IPS-18a (cell line): Measurements from ENCODE around the gene NRXN3.
"Not testable (repeated sequence)": the region's sequence is repeated elsewhere in the genome, so short reads cannot be mapped to it uniquely, and the experiment has no call there.

ENCODE experiments used
- H3K27ac ChIP-seq: one replicate; pipeline ENCODE4 v1.5.1; 2013; ENCODE audit warnings: low read length
- H3K27me3 ChIP-seq: one replicate; pipeline ENCODE4 v1.6.1; 2013; ENCODE audit warnings: mild to moderate bottlenecking, low read length; ENCODE audit not compliant: control insufficient read depth, insufficient read depth
- H3K36me3 ChIP-seq: one replicate; pipeline ENCODE4 v1.6.1; 2013; ENCODE audit warnings: low read depth, low read length; ENCODE audit not compliant: control insufficient read depth
- H3K4me1 ChIP-seq: one replicate; pipeline ENCODE4 v1.6.1; 2013; ENCODE audit warnings: low read depth, low read length; ENCODE audit not compliant: control insufficient read depth
- H3K4me3 ChIP-seq: one replicate; pipeline ENCODE4 v1.5.1; 2013; ENCODE audit warnings: low read length
- H3K9ac ChIP-seq: one replicate; pipeline ENCODE4 v1.6.1; 2013; ENCODE audit warnings: mild to moderate bottlenecking, low read length, moderate library complexity
- H3K9me3 ChIP-seq: one replicate; pipeline ENCODE4 v1.6.1; 2013; ENCODE audit warnings: low read depth, low read length; ENCODE audit not compliant: control insufficient read depth

Gene NRXN3

GRCh38 chr14:78512021-78512420 is 341.8 kb downstream of the NRXN3 start:
- H3K9ac ChIP-seq: no peak overlapping the region
- no peak overlapping the region for H3K4me3 ChIP-seq
- no peaks in the 10 kb centered on the region for H3K4me1 ChIP-seq
- no peaks in the 10 kb centered on the region for H3K9me3 ChIP-seq
- H3K27ac ChIP-seq: no peak overlapping the region
- H3K36me3 ChIP-seq: no peaks in the 10 kb centered on the region
- no peaks in the 10 kb centered on the region for H3K27me3 ChIP-seq

GRCh38 chr14:78519863-78520262 is 349.7 kb downstream of the NRXN3 start:
- Histone ChIP-seq H3K9me3 (no peaks in the 10 kb centered on the region), H3K9ac (no peak overlapping the region), H3K36me3 (no peaks in the 10 kb centered on the region), H3K4me1 (peaks cover 10% of the 10 kb centered on the region), H3K27me3 (no peaks in the 10 kb centered on the region), H3K4me3 (no peak overlapping the region), H3K27ac (no peak overlapping the region)

GRCh38 chr14:78524196-78524595 is 354.0 kb downstream of the NRXN3 start:
- H3K9me3 ChIP-seq: no peaks in the 10 kb centered on the region
- no peak overlapping the region for H3K4me3 ChIP-seq
- H3K27ac ChIP-seq: no peak overlapping the region
- no peaks in the 10 kb centered on the region for H3K4me1 ChIP-seq
- no peak overlapping the region for H3K9ac ChIP-seq
- no peaks in the 10 kb centered on the region for H3K36me3 ChIP-seq
- no peaks in the 10 kb centered on the region for H3K27me3 ChIP-seq

- no peaks in the 10 kb centered on the region for H3K36me3 ChIP-seq
- no peak overlapping the region for H3K9ac ChIP-seq
- no peak overlapping the region for H3K4me3 ChIP-seq
- no peak overlapping the region for H3K27ac ChIP-seq
- H3K27me3 ChIP-seq: no peaks in the 10 kb centered on the region
- no peaks in the 10 kb centered on the region for H3K9me3 ChIP-seq
- H3K4me1 ChIP-seq: no peaks in the 10 kb centered on the region
Measured at GRCh38 chr14:78524766-78525165, 354.6 kb downstream of the NRXN3 start.

- Histone ChIP-seq H3K4me1 (no peaks in the 10 kb centered on the region), H3K36me3 (no peaks in the 10 kb centered on the region), H3K27ac (no peak overlapping the region), H3K27me3 (no peaks in the 10 kb centered on the region), H3K4me3 (no peak overlapping the region), H3K9me3 (no peaks in the 10 kb centered on the region), H3K9ac (no peak overlapping the region)
Measured at GRCh38 chr14:78530078-78530477, 359.9 kb downstream of the NRXN3 start.

GRCh38 chr14:78534141-78534540 is 364.0 kb downstream of the NRXN3 start:
- Histone ChIP-seq H3K4me3 (no peak overlapping the region), H3K9me3 (no peaks in the 10 kb centered on the region), H3K4me1 (no peaks in the 10 kb centered on the region), H3K36me3 (no peaks in the 10 kb centered on the region), H3K9ac (no peak overlapping the region), H3K27me3 (no peaks in the 10 kb centered on the region), H3K27ac (no peak overlapping the region)

- Histone ChIP-seq H3K4me3 (no peak overlapping the region), H3K36me3 (no peaks in the 10 kb centered on the region), H3K27ac (no peak overlapping the region), H3K9me3 (no peaks in the 10 kb centered on the region), H3K4me1 (no peaks in the 10 kb centered on the region), H3K9ac (no peak overlapping the region), H3K27me3 (no peaks in the 10 kb centered on the region)
Measured at GRCh38 chr14:78535041-78535440, 364.9 kb downstream of the NRXN3 start.

GRCh38 chr14:78541788-78542187 is 371.6 kb downstream of the NRXN3 start:
- not testable (repeated sequence) for H3K9ac ChIP-seq, H3K27me3 ChIP-seq, H3K4me1 ChIP-seq, H3K9me3 ChIP-seq, H3K4me3 ChIP-seq, H3K36me3 ChIP-seq, H3K27ac ChIP-seq

GRCh38 chr14:78543433-78543832 is 373.3 kb downstream of the NRXN3 start:
- Histone ChIP-seq H3K36me3 (no peaks in the 10 kb centered on the region), H3K4me1 (no peaks in the 10 kb centered on the region), H3K9ac (no peak overlapping the region), H3K27ac (no peak overlapping the region), H3K9me3 (no peaks in the 10 kb centered on the region), H3K27me3 (no peaks in the 10 kb centered on the region), H3K4me3 (no peak overlapping the region)

- Histone ChIP-seq H3K4me3 (no peak overlapping the region), H3K4me1 (peaks cover 6% of the 10 kb centered on the region), H3K36me3 (no peaks in the 10 kb centered on the region), H3K27ac (no peak overlapping the region), H3K9ac (no peak overlapping the region), H3K27me3 (no peaks in the 10 kb centered on the region), H3K9me3 (no peaks in the 10 kb centered on the region)
Measured at GRCh38 chr14:78561074-78561473, 390.9 kb downstream of the NRXN3 start.

GRCh38 chr14:78566026-78566858 is 396.1 kb downstream of the NRXN3 start:
- Histone ChIP-seq H3K4me3 (peak overlapping the region; percentile 39), H3K27me3 (no peaks in the 10 kb centered on the region), H3K27ac (no peak overlapping the region), H3K4me1 (peaks cover 10% of the 10 kb centered on the region), H3K36me3 (no peaks in the 10 kb centered on the region), H3K9ac (no peak overlapping the region), H3K9me3 (no peaks in the 10 kb centered on the region)

- H3K9ac ChIP-seq: no peak overlapping the region
- H3K9me3 ChIP-seq: no peaks in the 10 kb centered on the region
- no peaks in the 10 kb centered on the region for H3K27me3 ChIP-seq
- H3K36me3 ChIP-seq: no peaks in the 10 kb centered on the region
- no peak overlapping the region for H3K4me3 ChIP-seq
- H3K4me1 ChIP-seq: peaks cover 10% of the 10 kb centered on the region
- no peak overlapping the region for H3K27ac ChIP-seq
Measured at GRCh38 chr14:78566859-78567172, 396.6 kb downstream of the NRXN3 start.
